ENCODE data around the gene USP6NL.

USP6NL gene

GRCh38 chr10:11557967-11558366, 53.5 kb downstream of the USP6NL start:
- H3K27ac ChIP-seq (replicated peaks; ENCODE audit: low read length), result no peak overlapping the region
- H2AFZ ChIP-seq (ENCODE audit: low read length), result no peak overlapping the region
- DNase-seq (ENCODE audit: low spot score), result no peak
- WGBS, 2 donors (ENCODE audit: extremely low coverage in 2 of 2, insufficient read length in 2 of 2, insufficient replicate concordance in 1 of 2), result no CpG with 5 or more reads among the region's 4 CpGs
- H3K9ac ChIP-seq (ENCODE audit: low read depth, low read length, poor library complexity), result no peak overlapping the region
- H3K18ac ChIP-seq (ENCODE audit: low read length), result no peak overlapping the region
- H2BK12ac ChIP-seq (ENCODE audit: low read length), result no peak overlapping the region
- peaks cover 2 to 9% of the 10 kb centered on the region in 2 donors for H3K36me3 ChIP-seq (replicated peaks in 1 of 2; ENCODE audit: control insufficient read depth in 2 of 2, insufficient read depth in 2 of 2, low read length in 2 of 2)
- no peak overlapping the region for H3K4ac ChIP-seq (ENCODE audit: low read length)
- no peak overlapping the region for H2AK5ac ChIP-seq (ENCODE audit: low read depth, low read length)
- no peak overlapping the region for H2BK5ac ChIP-seq (ENCODE audit: low read length)
- no peaks in the 10 kb centered on the region for H3K27me3 ChIP-seq (ENCODE audit: control insufficient read depth in 3 of 3, insufficient read depth in 3 of 3, low read depth in 1 of 3, low read length in 3 of 3)
- no peak overlapping the region for H2BK15ac ChIP-seq (ENCODE audit: low read length)
- H4K91ac ChIP-seq (ENCODE audit: low read depth, low read length, poor library complexity), result no peak overlapping the region
- no peak overlapping the region for H2BK120ac ChIP-seq (ENCODE audit: low read depth, low read length)
- H3K9me3 ChIP-seq (replicated peaks in 1 of 2; ENCODE audit: control insufficient read depth in 2 of 2, insufficient read depth in 1 of 2, low read depth in 1 of 2, low read length in 2 of 2), result peaks cover 0 to 15% of the 10 kb centered on the region in 2 donors
- H3K4me2 ChIP-seq (ENCODE audit: insufficient read depth, low read length, poor library complexity, severe bottlenecking), result no peak overlapping the region
- no peaks in the 10 kb centered on the region for H3K4me1 ChIP-seq (ENCODE audit: control insufficient read depth in 2 of 2, insufficient read depth in 1 of 2, low read depth in 1 of 2, low read length in 2 of 2)
- no peak overlapping the region for H3K4me3 ChIP-seq (ENCODE audit: low read length in 2 of 2)
- no peak overlapping the region for H4K8ac ChIP-seq (ENCODE audit: low read depth, low read length)
- H3K79me1 ChIP-seq (ENCODE audit: low read depth, low read length), result peaks cover 4% of the 10 kb centered on the region
- H3K14ac ChIP-seq (ENCODE audit: low read length), result no peak overlapping the region
- H3K23ac ChIP-seq (ENCODE audit: low read depth, low read length, poor library complexity), result no peak overlapping the region

- H3K14ac ChIP-seq (ENCODE audit: low read length), result no peak overlapping the region
- no peak overlapping the region for H2AFZ ChIP-seq (ENCODE audit: low read length)
- DNase-seq (ENCODE audit: low spot score), result no peak
- H3K4ac ChIP-seq (ENCODE audit: low read length), result no peak overlapping the region
- H3K27me3 ChIP-seq (ENCODE audit: control insufficient read depth in 3 of 3, insufficient read depth in 3 of 3, low read depth in 1 of 3, low read length in 3 of 3), result no peaks in the 10 kb centered on the region
- H3K9me3 ChIP-seq (replicated peaks in 1 of 2; ENCODE audit: control insufficient read depth in 2 of 2, insufficient read depth in 1 of 2, low read depth in 1 of 2, low read length in 2 of 2), result peaks cover 0 to 13% of the 10 kb centered on the region in 2 donors
- no peak overlapping the region for H4K91ac ChIP-seq (ENCODE audit: low read depth, low read length, poor library complexity)
- no peak overlapping the region for H3K9ac ChIP-seq (ENCODE audit: low read depth, low read length, poor library complexity)
- H3K4me1 ChIP-seq (ENCODE audit: control insufficient read depth in 2 of 2, insufficient read depth in 1 of 2, low read depth in 1 of 2, low read length in 2 of 2), result no peaks in the 10 kb centered on the region
- no peak overlapping the region for H3K18ac ChIP-seq (ENCODE audit: low read length)
- no peak overlapping the region for H2BK15ac ChIP-seq (ENCODE audit: low read length)
- 100% methylated on average over 1 of the region's 7 CpGs for WGBS, 2 donors (ENCODE audit: extremely low coverage in 2 of 2, insufficient read length in 2 of 2, insufficient replicate concordance in 1 of 2)
- no peak overlapping the region for H3K4me3 ChIP-seq (ENCODE audit: low read length in 2 of 2)
- H3K23ac ChIP-seq (ENCODE audit: low read depth, low read length, poor library complexity), result no peak overlapping the region
- H3K27ac ChIP-seq (replicated peaks; ENCODE audit: low read length), result no peak overlapping the region
- no peak overlapping the region for H2BK5ac ChIP-seq (ENCODE audit: low read length)
- H2BK120ac ChIP-seq (ENCODE audit: low read depth, low read length), result no peak overlapping the region
- peaks cover 2 to 6% of the 10 kb centered on the region in 2 donors for H3K36me3 ChIP-seq (replicated peaks in 1 of 2; ENCODE audit: control insufficient read depth in 2 of 2, insufficient read depth in 2 of 2, low read length in 2 of 2)
- H2AK5ac ChIP-seq (ENCODE audit: low read depth, low read length), result no peak overlapping the region
- no peak overlapping the region for H2BK12ac ChIP-seq (ENCODE audit: low read length)
- H3K79me1 ChIP-seq (ENCODE audit: low read depth, low read length), result peaks cover 4% of the 10 kb centered on the region
- no peak overlapping the region for H3K4me2 ChIP-seq (ENCODE audit: insufficient read depth, low read length, poor library complexity, severe bottlenecking)
- no peak overlapping the region for H4K8ac ChIP-seq (ENCODE audit: low read depth, low read length)
Measured at GRCh38 chr10:11557513-11557912, 53.9 kb downstream of the USP6NL start.

- Histone ChIP-seq H3K9me3 (replicated peaks in 1 of 2; ENCODE audit: control insufficient read depth in 2 of 2, insufficient read depth in 1 of 2, low read depth in 1 of 2, low read length in 2 of 2) (peaks cover 0 to 10% of the 10 kb centered on the region in 2 donors), H2AK5ac (ENCODE audit: low read depth, low read length) (no peak overlapping the region), H3K27me3 (ENCODE audit: control insufficient read depth in 3 of 3, insufficient read depth in 3 of 3, low read depth in 1 of 3, low read length in 3 of 3) (no peaks in the 10 kb centered on the region), H4K91ac (ENCODE audit: low read depth, low read length, poor library complexity) (no peak overlapping the region), H3K36me3 (replicated peaks in 1 of 2; ENCODE audit: control insufficient read depth in 2 of 2, insufficient read depth in 2 of 2, low read length in 2 of 2) (peaks cover 2% of the 10 kb centered on the region in 2 donors), H3K4ac (ENCODE audit: low read length) (no peak overlapping the region), H3K4me1 (ENCODE audit: control insufficient read depth in 2 of 2, insufficient read depth in 1 of 2, low read depth in 1 of 2, low read length in 2 of 2) (no peaks in the 10 kb centered on the region), H3K23ac (ENCODE audit: low read depth, low read length, poor library complexity) (no peak overlapping the region), H3K79me1 (ENCODE audit: low read depth, low read length) (peaks cover 4% of the 10 kb centered on the region), H3K18ac (ENCODE audit: low read length) (no peak overlapping the region), H2BK120ac (ENCODE audit: low read depth, low read length) (no peak overlapping the region), H3K27ac (replicated peaks; ENCODE audit: low read length) (no peak overlapping the region), H2BK15ac (ENCODE audit: low read length) (no peak overlapping the region), H3K14ac (ENCODE audit: low read length) (no peak overlapping the region), H3K4me3 (ENCODE audit: low read length in 2 of 2) (no peak overlapping the region), H3K4me2 (ENCODE audit: insufficient read depth, low read length, poor library complexity, severe bottlenecking) (no peak overlapping the region), H2AFZ (ENCODE audit: low read length) (no peak overlapping the region), H4K8ac (ENCODE audit: low read depth, low read length) (no peak overlapping the region), H2BK12ac (ENCODE audit: low read length) (no peak overlapping the region), H2BK5ac (ENCODE audit: low read length) (no peak overlapping the region), H3K9ac (ENCODE audit: low read depth, low read length, poor library complexity) (no peak overlapping the region)
- DNase-seq (ENCODE audit: low spot score), result no peak
Measured at GRCh38 chr10:11555556-11555955, 55.9 kb downstream of the USP6NL start.

GRCh38 chr10:11553773-11554381, 57.6 kb downstream of the USP6NL start:
- Histone ChIP-seq H4K8ac (ENCODE audit: low read depth, low read length) (no peak overlapping the region), H3K36me3 (replicated peaks in 1 of 2; ENCODE audit: control insufficient read depth in 2 of 2, insufficient read depth in 2 of 2, low read length in 2 of 2) (peaks cover 2% of the 10 kb centered on the region in 2 donors), H2BK15ac (ENCODE audit: low read length) (no peak overlapping the region), H3K4me2 (ENCODE audit: insufficient read depth, low read length, poor library complexity, severe bottlenecking) (no peak overlapping the region), H3K23ac (ENCODE audit: low read depth, low read length, poor library complexity) (no peak overlapping the region), H3K4me3 (ENCODE audit: low read length in 2 of 2) (no peak overlapping the region), H3K9me3 (replicated peaks in 1 of 2; ENCODE audit: control insufficient read depth in 2 of 2, insufficient read depth in 1 of 2, low read depth in 1 of 2, low read length in 2 of 2) (peaks cover 0 to 10% of the 10 kb centered on the region in 2 donors), H3K18ac (ENCODE audit: low read length) (no peak overlapping the region), H3K79me1 (ENCODE audit: low read depth, low read length) (peaks cover 4% of the 10 kb centered on the region), H2AFZ (ENCODE audit: low read length) (no peak overlapping the region), H2BK12ac (ENCODE audit: low read length) (no peak overlapping the region), H4K91ac (ENCODE audit: low read depth, low read length, poor library complexity) (no peak overlapping the region), H3K14ac (ENCODE audit: low read length) (no peak overlapping the region), H3K9ac (ENCODE audit: low read depth, low read length, poor library complexity) (no peak overlapping the region), H3K27ac (replicated peaks; ENCODE audit: low read length) (no peak overlapping the region), H3K4me1 (ENCODE audit: control insufficient read depth in 2 of 2, insufficient read depth in 1 of 2, low read depth in 1 of 2, low read length in 2 of 2) (no peaks in the 10 kb centered on the region), H2AK5ac (ENCODE audit: low read depth, low read length) (no peak overlapping the region), H2BK120ac (ENCODE audit: low read depth, low read length) (no peak overlapping the region), H3K27me3 (ENCODE audit: control insufficient read depth in 3 of 3, insufficient read depth in 3 of 3, low read depth in 1 of 3, low read length in 3 of 3) (no peaks in the 10 kb centered on the region), H3K4ac (ENCODE audit: low read length) (no peak overlapping the region), H2BK5ac (ENCODE audit: low read length) (no peak overlapping the region)
- no peak for DNase-seq (ENCODE audit: low spot score)
- no CpG with 5 or more reads among the region's 6 CpGs for WGBS, 2 donors (ENCODE audit: extremely low coverage in 2 of 2, insufficient read length in 2 of 2, insufficient replicate concordance in 1 of 2)
